Stomach (tissue), 9 donors: Measurements from ENCODE around the gene DYTN. TPM values are rescaled to one million over a fixed set of nuclear protein-coding genes. Genes with fewer than 3 reads are reported as not detected.

Source experiments
- DNase-seq, 2 donors: peaks; one replicate each; pipeline versions ENCODE4 v3.0.0 to v3.0.0-alpha.2; 2013 to 2019
- H3K27ac ChIP-seq, 5 donors: fragments of 200-600 bp in 4 of 5; sonication (generic) in 4 of 5; one replicate each; pipeline ENCODE4 v1.5.1; 2013 to 2019; ENCODE audit warnings: mild to moderate bottlenecking in 1 of 5, moderate library complexity in 1 of 5
- H3K27me3 ChIP-seq, 3 donors: fragments of 200-600 bp; sonication (generic); one replicate each; pipeline ENCODE4 v1.5.1; 2017 to 2019; ENCODE audit warnings: mixed run types in 1 of 3
- H3K36me3 ChIP-seq, 4 donors: fragments of 200-600 bp; sonication (generic); 1 replicate in 3 of 4; 2 replicates in 1 of 4; pipeline ENCODE4 v1.5.1; 2016 to 2019
- H3K4me1 ChIP-seq, 4 donors: fragments of 200-600 bp; sonication (generic); one replicate each; pipeline ENCODE4 v1.5.1; 2016 to 2019
- H3K4me3 ChIP-seq, 4 donors: fragments of 200-600 bp; sonication (generic) in 3 of 4; one replicate each; pipeline ENCODE4 v1.5.1; 2016 to 2019; ENCODE audit warnings: mild to moderate bottlenecking in 1 of 4
- H3K9me3 ChIP-seq, 4 donors: fragments of 200-600 bp; sonication (generic); one replicate each; pipeline ENCODE4 v1.5.1; 2016 to 2019
- CTCF ChIP-seq, 7 experiments: fragments of 450-650 bp in 4 of 7; fragments of 200-600 bp in 3 of 7; sonication (generic) in 3 of 7; IDR thresholded peaks; one replicate each; pipeline ENCODE4 v1.5.1; 2016 to 2019; ENCODE audit warnings: antibody characterized with exemption in 7 of 7, control low read depth in 2 of 7, mild to moderate bottlenecking in 1 of 7
- EP300 ChIP-seq: sonication (generic); formaldehyde crosslinking; IDR thresholded peaks from one replicate; pipeline ENCODE4 v1.6.1; 2017; ENCODE audit warnings: antibody characterized with exemption
- POLR2A ChIP-seq, 4 donors: fragments of 450-650 bp; IDR thresholded peaks; one replicate each; pipeline ENCODE4 v1.6.1; 2016; ENCODE audit warnings: antibody characterized with exemption in 4 of 4, control low read depth in 2 of 4, mild to moderate bottlenecking in 1 of 4, moderate library complexity in 1 of 4
- POLR2AphosphoS5 ChIP-seq, 3 donors: sonication (generic); formaldehyde crosslinking; IDR thresholded peaks; one replicate each; pipeline ENCODE4 v1.6.1; 2016; ENCODE audit warnings: antibody characterized with exemption in 3 of 3
- WGBS, 5 donors: extraction: QIAGEN DNeasy Blood & Tissue Kit in 3 of 5; methylation state at CpG; one replicate each; pipeline versions ENCODE4 v1.1.5 to v1.1.7; 2013 to 2018; 5-methylcytosine and 5-hydroxymethylcytosine counted together
- intact Hi-C: fragments of 100-400 bp; cut with DNase I; formaldehyde crosslinking; loops from one replicate; pipeline ENCODE4 v1.15.1; 2023; ENCODE audit warnings: low total_unique reads
- polyA plus RNA-seq, 3 donors: library from polyadenylated mRNA; stranded (reverse); fragments of 200-250 nt; gene quantifications; one replicate each; pipeline ENCODE4 v1.2.3, GENCODE V29; 2013
- total RNA-seq, 5 donors: library from RNA; depleted of rRNA; stranded (reverse); fragments of >200 nt; gene quantifications; one replicate each; pipeline versions ENCODE4 v1.1.0 to v1.2.3, GENCODE V29; 2014 to 2016
- donor health status: healthy with polysubstance abuse.
- donor health status: Bipolar disorder and iron deficiency.
- donor health status: healthy.

DYTN gene
- total and polyA plus RNA-seq, 8 donors = not detected

DNA sequence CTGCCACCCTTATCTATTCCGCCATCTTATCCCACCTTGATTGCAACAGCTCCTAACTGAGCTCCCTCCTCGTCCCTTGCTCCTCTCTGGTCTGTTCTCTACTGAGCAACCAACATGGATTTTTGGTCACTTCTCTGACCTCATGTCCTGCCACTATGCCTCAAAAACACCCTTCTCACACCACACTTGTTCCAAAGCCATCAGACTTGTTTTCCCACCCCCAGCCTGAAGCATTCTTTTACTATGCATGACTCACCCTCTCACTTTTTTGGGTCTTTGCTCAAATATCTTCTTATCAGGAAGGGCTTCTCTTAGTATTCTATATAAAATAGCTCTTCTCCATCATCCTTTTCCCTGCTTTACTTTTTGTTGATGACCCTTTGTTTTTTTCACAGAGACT lies 78.6 kb downstream of the DYTN start:
- peaks cover 0 to 9% (median 3%) of the 10 kb centered on the region in 4 donors for H3K4me1 ChIP-seq
- H3K27ac ChIP-seq = no peak overlapping the region
- DNase-seq = no peak
- no peaks in the 10 kb centered on the region for H3K36me3 ChIP-seq
- peaks cover 3 to 51% (median 19%) of the 10 kb centered on the region in 3 donors for H3K27me3 ChIP-seq
- intact Hi-C loops = no loop called here
- 16 to 31% (median 22%) methylated on average over 2 of the region's 2 CpGs for WGBS, 5 donors
- no peak overlapping the region for H3K4me3 ChIP-seq
- H3K9me3 ChIP-seq = peaks cover 0 to 8% (median 4%) of the 10 kb centered on the region in 4 donors
- TF ChIP-seq EP300 (no peak), POLR2AphosphoS5 (IDR thresholded peaks at IDR 0.05) (no peak), POLR2A (IDR thresholded peaks at IDR 0.05) (no peak), CTCF (IDR thresholded peaks at IDR 0.05) (no peak)

GRCh38 chr2:206635015-206635414 lies 83.2 kb downstream of the DYTN start:
- 71 to 89% (median 85%) methylated on average over 1 of the region's 1 CpG for WGBS, 5 donors
- TF ChIP-seq POLR2A (IDR thresholded peaks at IDR 0.05) (no peak), CTCF (IDR thresholded peaks at IDR 0.05) (no peak), EP300 (no peak), POLR2AphosphoS5 (IDR thresholded peaks at IDR 0.05) (no peak)
- no peaks in the 10 kb centered on the region for H3K36me3 ChIP-seq
- peaks cover 0 to 12% (median 0%) of the 10 kb centered on the region in 3 donors for H3K27me3 ChIP-seq
- H3K27ac ChIP-seq = no peak overlapping the region
- H3K4me1 ChIP-seq = no peaks in the 10 kb centered on the region
- H3K9me3 ChIP-seq = no peaks in the 10 kb centered on the region
- no peak for DNase-seq
- intact Hi-C loops = no loop called here
- H3K4me3 ChIP-seq = no peak overlapping the region

DNA sequence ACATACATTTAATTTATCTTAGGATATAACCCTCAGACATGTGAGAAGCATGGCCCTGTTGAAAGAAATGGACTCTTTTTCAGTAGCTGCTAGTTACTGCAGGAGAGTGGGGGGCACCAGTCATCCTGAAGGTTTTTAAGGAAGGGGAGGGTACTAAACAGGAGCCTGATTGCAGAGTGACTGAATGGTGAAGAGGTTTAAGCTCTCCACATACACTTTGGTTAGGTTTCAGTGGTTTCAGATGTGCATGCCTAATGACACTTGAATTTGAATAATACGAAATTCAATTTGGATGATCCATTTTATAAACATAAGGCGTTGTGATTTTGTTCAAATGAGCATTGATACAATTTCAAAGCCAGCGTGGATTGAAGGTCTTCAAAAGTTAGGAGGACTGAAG lies 86.9 kb downstream of the DYTN start:
- DNase-seq = no peak
- no peaks in the 10 kb centered on the region for H3K36me3 ChIP-seq
- 34 to 85% (median 51%) methylated on average over 3 of the region's 3 CpGs for WGBS, 5 donors
- H3K4me1 ChIP-seq = no peaks in the 10 kb centered on the region
- TF ChIP-seq POLR2AphosphoS5 (IDR thresholded peaks at IDR 0.05) (no peak), CTCF (IDR thresholded peaks at IDR 0.05) (no peak), POLR2A (IDR thresholded peaks at IDR 0.05) (no peak), EP300 (no peak)
- H3K9me3 ChIP-seq = no peaks in the 10 kb centered on the region
- intact Hi-C loops = no loop called here
- H3K27me3 ChIP-seq = peaks cover 0 to 5% (median 0%) of the 10 kb centered on the region in 3 donors
- H3K4me3 ChIP-seq = no peak overlapping the region
- H3K27ac ChIP-seq = no peak overlapping the region

GRCh38 chr2:206627632-206628031 lies 90.6 kb downstream of the DYTN start:
- no peak overlapping the region for H3K27ac ChIP-seq
- H3K4me3 ChIP-seq = no peak overlapping the region
- H3K27me3 ChIP-seq = peaks cover 0 to 5% (median 0%) of the 10 kb centered on the region in 3 donors
- TF ChIP-seq CTCF (IDR thresholded peaks at IDR 0.05) (no peak), POLR2A (IDR thresholded peaks at IDR 0.05) (no peak), POLR2AphosphoS5 (IDR thresholded peaks at IDR 0.05) (no peak), EP300 (no peak)
- H3K9me3 ChIP-seq = no peaks in the 10 kb centered on the region
- no peak for DNase-seq
- no peaks in the 10 kb centered on the region for H3K4me1 ChIP-seq
- intact Hi-C loops = no loop called here
- no peaks in the 10 kb centered on the region for H3K36me3 ChIP-seq
